ENCODE results near the gene CYP3A5.

Gene CYP3A5

DNA sequence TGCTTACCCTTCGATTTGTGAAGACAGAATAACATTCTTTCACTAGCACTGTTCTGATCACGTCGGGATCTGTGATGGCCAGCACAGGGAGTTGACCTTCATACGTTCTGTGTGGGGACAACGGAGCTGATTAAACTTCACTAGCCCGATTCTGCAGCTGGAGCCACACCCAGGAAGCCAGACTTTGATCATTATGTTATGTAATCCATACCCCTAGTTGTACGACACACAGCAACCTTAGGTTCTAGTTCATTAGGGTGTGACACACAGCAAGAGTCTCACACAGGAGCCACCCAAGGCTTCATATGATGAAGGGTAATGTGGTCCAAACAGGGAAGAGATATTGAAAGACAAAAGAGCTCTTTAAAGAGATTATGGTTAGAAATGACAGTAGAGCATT, 7.2 kb downstream of the CYP3A5 start:
- no peaks in the 10 kb centered on the region for H3K27me3 ChIP-seq (ENCODE audit: control insufficient read depth in 3 of 3, insufficient read depth in 3 of 3, low read depth in 1 of 3, low read length in 3 of 3)
- no peaks in the 10 kb centered on the region for H3K79me1 ChIP-seq (ENCODE audit: low read depth, low read length)
- no peak overlapping the region for H4K91ac ChIP-seq (ENCODE audit: low read depth, low read length, poor library complexity)
- no CpG with 5 or more reads among the region's 7 CpGs for WGBS, 2 donors (ENCODE audit: extremely low coverage in 2 of 2, insufficient read length in 2 of 2, insufficient replicate concordance in 1 of 2)
- no peaks in the 10 kb centered on the region for H3K9me3 ChIP-seq (replicated peaks in 1 of 2; ENCODE audit: control insufficient read depth in 2 of 2, insufficient read depth in 1 of 2, low read depth in 1 of 2, low read length in 2 of 2)
- no peak overlapping the region for H3K4me2 ChIP-seq (ENCODE audit: insufficient read depth, low read length, poor library complexity, severe bottlenecking)
- H3K23ac ChIP-seq (ENCODE audit: low read depth, low read length, poor library complexity), result no peak overlapping the region
- no peak overlapping the region for H3K27ac ChIP-seq (replicated peaks; ENCODE audit: low read length)
- H3K4me1 ChIP-seq (ENCODE audit: control insufficient read depth in 2 of 2, insufficient read depth in 1 of 2, low read depth in 1 of 2, low read length in 2 of 2), result no peaks in the 10 kb centered on the region
- H2AFZ ChIP-seq (ENCODE audit: low read length), result no peak overlapping the region
- H3K18ac ChIP-seq (ENCODE audit: low read length), result no peak overlapping the region
- no peaks in the 10 kb centered on the region for H3K36me3 ChIP-seq (replicated peaks in 1 of 2; ENCODE audit: control insufficient read depth in 2 of 2, insufficient read depth in 2 of 2, low read length in 2 of 2)
- H3K4me3 ChIP-seq (ENCODE audit: low read length in 2 of 2), result no peak overlapping the region
- no peak overlapping the region for H2AK5ac ChIP-seq (ENCODE audit: low read depth, low read length)
- H2BK120ac ChIP-seq (ENCODE audit: low read depth, low read length), result no peak overlapping the region
- no peak overlapping the region for H3K4ac ChIP-seq (ENCODE audit: low read length)
- no peak overlapping the region for H2BK12ac ChIP-seq (ENCODE audit: low read length)
- no peak overlapping the region for H3K14ac ChIP-seq (ENCODE audit: low read length)
- no peak overlapping the region for H4K8ac ChIP-seq (ENCODE audit: low read depth, low read length)
- H2BK15ac ChIP-seq (ENCODE audit: low read length), result no peak overlapping the region
- no peak for DNase-seq (ENCODE audit: low spot score)
- no peak overlapping the region for H3K9ac ChIP-seq (ENCODE audit: low read depth, low read length, poor library complexity)
- H2BK5ac ChIP-seq (ENCODE audit: low read length), result no peak overlapping the region

DNA sequence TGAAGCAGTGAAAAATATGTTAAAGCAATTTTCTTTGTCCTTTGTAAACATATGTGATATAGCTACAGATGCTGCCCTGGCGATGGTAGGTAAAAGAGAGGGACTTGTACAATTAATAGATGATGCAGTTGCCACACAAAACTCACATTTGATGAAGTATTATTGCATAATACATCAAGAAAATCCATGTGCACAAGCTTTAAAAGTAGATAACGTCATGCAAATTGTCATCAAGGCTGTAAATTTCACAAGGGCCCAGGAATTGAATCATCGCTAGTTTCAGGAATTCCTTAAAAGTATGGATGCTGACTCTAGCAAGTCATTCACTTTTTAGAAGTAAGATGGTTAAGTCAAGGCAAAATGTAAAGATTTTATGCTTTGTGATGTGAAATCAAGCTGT, 10.0 kb downstream of the CYP3A5 start:
- no peak overlapping the region for H3K23ac ChIP-seq (ENCODE audit: low read depth, low read length, poor library complexity)

DNA sequence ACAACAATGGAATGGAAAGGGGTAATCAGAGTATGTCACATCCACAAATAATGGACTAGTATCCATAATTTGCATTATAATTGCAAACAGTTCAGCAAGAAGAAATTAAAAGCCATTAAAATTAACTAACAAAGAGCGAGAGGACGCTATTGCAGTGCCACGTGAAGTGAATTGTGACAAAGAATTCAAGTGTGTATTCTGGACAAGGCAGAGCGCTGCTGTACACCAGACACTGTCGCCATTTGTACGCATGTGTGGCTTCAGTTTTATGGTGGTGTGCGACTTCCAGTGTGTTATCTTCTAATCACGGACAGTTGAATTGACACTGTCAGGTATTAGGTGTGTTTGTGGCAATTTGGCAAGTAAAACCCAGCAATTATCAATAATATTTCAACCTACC, 11.3 kb downstream of the CYP3A5 start:
- Histone ChIP-seq H3K27me3 (ENCODE audit: control insufficient read depth in 3 of 3, insufficient read depth in 3 of 3, low read depth in 1 of 3, low read length in 3 of 3) (no peaks in the 10 kb centered on the region), H2BK5ac (ENCODE audit: low read length) (no peak overlapping the region), H3K4me2 (ENCODE audit: insufficient read depth, low read length, poor library complexity, severe bottlenecking) (no peak overlapping the region), H3K18ac (ENCODE audit: low read length) (no peak overlapping the region), H3K9ac (ENCODE audit: low read depth, low read length, poor library complexity) (no peak overlapping the region), H3K79me1 (ENCODE audit: low read depth, low read length) (no peaks in the 10 kb centered on the region), H2BK120ac (ENCODE audit: low read depth, low read length) (no peak overlapping the region), H3K36me3 (replicated peaks in 1 of 2; ENCODE audit: control insufficient read depth in 2 of 2, insufficient read depth in 2 of 2, low read length in 2 of 2) (no peaks in the 10 kb centered on the region), H4K8ac (ENCODE audit: low read depth, low read length) (no peak overlapping the region), H4K91ac (ENCODE audit: low read depth, low read length, poor library complexity) (no peak overlapping the region), H3K4ac (ENCODE audit: low read length) (no peak overlapping the region), H2AK5ac (ENCODE audit: low read depth, low read length) (no peak overlapping the region), H2BK12ac (ENCODE audit: low read length) (no peak overlapping the region), H2BK15ac (ENCODE audit: low read length) (no peak overlapping the region), H3K27ac (replicated peaks; ENCODE audit: low read length) (no peak overlapping the region), H3K23ac (ENCODE audit: low read depth, low read length, poor library complexity) (no peak overlapping the region), H3K4me1 (ENCODE audit: control insufficient read depth in 2 of 2, insufficient read depth in 1 of 2, low read depth in 1 of 2, low read length in 2 of 2) (no peaks in the 10 kb centered on the region), H3K4me3 (ENCODE audit: low read length in 2 of 2) (no peak overlapping the region), H2AFZ (ENCODE audit: low read length) (no peak overlapping the region), H3K14ac (ENCODE audit: low read length) (no peak overlapping the region), H3K9me3 (replicated peaks in 1 of 2; ENCODE audit: control insufficient read depth in 2 of 2, insufficient read depth in 1 of 2, low read depth in 1 of 2, low read length in 2 of 2) (no peaks in the 10 kb centered on the region)
- no CpG with 5 or more reads among the region's 8 CpGs for whole genome bisulfite sequencing, 2 donors (ENCODE audit: extremely low coverage in 2 of 2, insufficient read length in 2 of 2, insufficient replicate concordance in 1 of 2)
- no peak for DNase-seq (ENCODE audit: low spot score)

More for the DNA sequence above, 10.0 kb downstream of the CYP3A5 start:
- H3K4ac ChIP-seq (ENCODE audit: low read length), result no peak overlapping the region
- no peak overlapping the region for H3K14ac ChIP-seq (ENCODE audit: low read length)
- H2AFZ ChIP-seq (ENCODE audit: low read length), result no peak overlapping the region
- H3K4me3 ChIP-seq (ENCODE audit: low read length in 2 of 2), result no peak overlapping the region
- H3K27me3 ChIP-seq (ENCODE audit: control insufficient read depth in 3 of 3, insufficient read depth in 3 of 3, low read depth in 1 of 3, low read length in 3 of 3), result no peaks in the 10 kb centered on the region
- no peaks in the 10 kb centered on the region for H3K36me3 ChIP-seq (replicated peaks in 1 of 2; ENCODE audit: control insufficient read depth in 2 of 2, insufficient read depth in 2 of 2, low read length in 2 of 2)
- H2AK5ac ChIP-seq (ENCODE audit: low read depth, low read length), result no peak overlapping the region
- no peak overlapping the region for H3K27ac ChIP-seq (replicated peaks; ENCODE audit: low read length)
- no peak overlapping the region for H3K18ac ChIP-seq (ENCODE audit: low read length)
- no peak for DNase-seq (ENCODE audit: low spot score)
- no peak overlapping the region for H4K91ac ChIP-seq (ENCODE audit: low read depth, low read length, poor library complexity)
- H3K4me1 ChIP-seq (ENCODE audit: control insufficient read depth in 2 of 2, insufficient read depth in 1 of 2, low read depth in 1 of 2, low read length in 2 of 2), result no peaks in the 10 kb centered on the region
- H2BK120ac ChIP-seq (ENCODE audit: low read depth, low read length), result no peak overlapping the region
- H3K79me1 ChIP-seq (ENCODE audit: low read depth, low read length), result no peaks in the 10 kb centered on the region
- no peak overlapping the region for H2BK15ac ChIP-seq (ENCODE audit: low read length)
- no peak overlapping the region for H3K9ac ChIP-seq (ENCODE audit: low read depth, low read length, poor library complexity)
- no peak overlapping the region for H3K4me2 ChIP-seq (ENCODE audit: insufficient read depth, low read length, poor library complexity, severe bottlenecking)
- no CpG with 5 or more reads among the region's 3 CpGs for WGBS, 2 donors (ENCODE audit: extremely low coverage in 2 of 2, insufficient read length in 2 of 2, insufficient replicate concordance in 1 of 2)
- H4K8ac ChIP-seq (ENCODE audit: low read depth, low read length), result no peak overlapping the region
- H2BK12ac ChIP-seq (ENCODE audit: low read length), result no peak overlapping the region
- H2BK5ac ChIP-seq (ENCODE audit: low read length), result no peak overlapping the region
- H3K9me3 ChIP-seq (replicated peaks in 1 of 2; ENCODE audit: control insufficient read depth in 2 of 2, insufficient read depth in 1 of 2, low read depth in 1 of 2, low read length in 2 of 2), result no peaks in the 10 kb centered on the region

DNA sequence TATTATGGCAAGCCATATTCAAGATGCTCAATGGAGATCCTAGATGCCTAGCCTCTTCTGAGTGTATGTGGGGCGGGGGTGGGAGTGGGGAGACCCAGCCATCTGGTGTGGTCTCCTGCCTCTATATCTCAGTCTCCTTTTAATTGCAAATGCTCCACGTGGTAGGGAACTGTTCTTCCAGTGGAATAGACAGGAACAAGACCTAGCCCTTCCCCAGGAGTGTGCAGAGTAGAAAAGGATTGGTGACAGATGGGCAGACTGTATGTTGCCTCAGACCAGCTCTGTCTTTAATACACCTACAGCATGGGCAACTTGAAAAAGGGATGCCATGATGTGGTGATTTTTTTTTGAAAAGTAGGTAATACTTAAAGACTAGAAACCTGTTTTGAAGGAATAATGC, 12.6 kb downstream of the CYP3A5 start:
- H2BK15ac ChIP-seq (ENCODE audit: low read length), result no peak overlapping the region
- no peaks in the 10 kb centered on the region for H3K36me3 ChIP-seq (replicated peaks in 1 of 2; ENCODE audit: control insufficient read depth in 2 of 2, insufficient read depth in 2 of 2, low read length in 2 of 2)
- no peak overlapping the region for H4K91ac ChIP-seq (ENCODE audit: low read depth, low read length, poor library complexity)
- no peaks in the 10 kb centered on the region for H3K9me3 ChIP-seq (replicated peaks in 1 of 2; ENCODE audit: control insufficient read depth in 2 of 2, insufficient read depth in 1 of 2, low read depth in 1 of 2, low read length in 2 of 2)
- no peaks in the 10 kb centered on the region for H3K79me1 ChIP-seq (ENCODE audit: low read depth, low read length)
- no peak overlapping the region for H3K23ac ChIP-seq (ENCODE audit: low read depth, low read length, poor library complexity)
- no peak overlapping the region for H3K18ac ChIP-seq (ENCODE audit: low read length)
- H3K4me1 ChIP-seq (ENCODE audit: control insufficient read depth in 2 of 2, insufficient read depth in 1 of 2, low read depth in 1 of 2, low read length in 2 of 2), result no peaks in the 10 kb centered on the region
- no CpG with 5 or more reads among the region's 2 CpGs for WGBS, 2 donors (ENCODE audit: extremely low coverage in 2 of 2, insufficient read length in 2 of 2, insufficient replicate concordance in 1 of 2)
- no peak overlapping the region for H2AFZ ChIP-seq (ENCODE audit: low read length)
- no peak for DNase-seq (ENCODE audit: low spot score)
- H4K8ac ChIP-seq (ENCODE audit: low read depth, low read length), result no peak overlapping the region
- H3K4me3 ChIP-seq (ENCODE audit: low read length in 2 of 2), result no peak overlapping the region
- no peak overlapping the region for H3K4ac ChIP-seq (ENCODE audit: low read length)
- H2AK5ac ChIP-seq (ENCODE audit: low read depth, low read length), result no peak overlapping the region
- no peaks in the 10 kb centered on the region for H3K27me3 ChIP-seq (ENCODE audit: control insufficient read depth in 3 of 3, insufficient read depth in 3 of 3, low read depth in 1 of 3, low read length in 3 of 3)
- H3K9ac ChIP-seq (ENCODE audit: low read depth, low read length, poor library complexity), result no peak overlapping the region
- H2BK120ac ChIP-seq (ENCODE audit: low read depth, low read length), result no peak overlapping the region
- no peak overlapping the region for H2BK5ac ChIP-seq (ENCODE audit: low read length)
- no peak overlapping the region for H3K27ac ChIP-seq (replicated peaks; ENCODE audit: low read length)
- no peak overlapping the region for H3K4me2 ChIP-seq (ENCODE audit: insufficient read depth, low read length, poor library complexity, severe bottlenecking)
- no peak overlapping the region for H3K14ac ChIP-seq (ENCODE audit: low read length)
- H2BK12ac ChIP-seq (ENCODE audit: low read length), result no peak overlapping the region

Measured in neuronal stem cell (in vitro differentiated cells).